Hematopoietic multipotent progenitor cell treated with erythropoietin and hydrocortisone succinate and interleukin-3 and kit ligand, for 4 days (in vitro differentiated cells): Measurements from ENCODE around the gene AK6.
"Not testable (repeated sequence)": the region's sequence is repeated elsewhere in the genome, so short reads cannot be mapped to it uniquely, and the experiment has no call there.

Experiments used
- DNase-seq: peaks from one replicate; pipeline ENCODE4 v3.0.0-alpha.2; 2015

Gene AK6

DNA sequence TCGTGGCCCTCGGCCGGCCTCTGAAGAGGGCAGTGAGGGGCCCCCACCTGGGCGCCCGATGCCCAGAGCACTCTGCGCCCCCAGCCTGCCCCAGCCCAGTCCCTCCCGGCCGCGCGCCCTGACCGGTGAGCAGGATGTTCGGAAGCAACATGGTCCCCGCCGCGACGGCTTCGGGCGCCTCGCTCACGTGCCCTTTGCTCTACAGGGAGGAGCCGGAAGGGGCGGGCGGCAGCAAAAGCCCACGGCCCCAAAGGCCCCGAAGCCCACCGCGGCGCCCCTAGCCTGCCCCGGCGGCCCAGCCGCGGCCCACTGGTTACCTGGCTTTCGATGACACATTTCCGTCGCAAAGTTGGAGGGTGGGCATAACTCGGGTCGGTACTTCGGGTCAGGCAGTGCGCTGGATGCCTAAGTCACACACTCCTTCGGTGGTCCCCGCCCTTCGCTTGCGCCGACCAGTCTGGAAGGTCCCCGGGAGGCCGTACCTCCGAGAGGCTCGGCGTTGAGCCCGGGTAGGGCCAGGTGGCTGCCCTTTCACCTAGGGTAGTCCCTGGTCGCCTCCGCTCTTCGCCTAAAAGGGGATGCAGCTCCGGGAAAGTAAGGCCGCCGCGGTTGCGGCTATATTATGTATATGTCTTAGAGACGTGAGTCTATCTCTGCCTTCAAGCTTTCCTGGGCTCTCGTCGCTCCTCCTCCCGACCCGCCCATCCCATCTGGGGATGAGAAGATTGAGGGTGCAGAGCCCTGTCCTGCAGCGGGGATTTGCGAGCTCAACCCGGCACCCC is at the start of gene AK6, which contains the start of the genes RAD17 and TAF9:
AK6 (minus strand) TSS at position 181 of the 782 bp plus-strand sequence; CDS start at position 151, 30 bp downstream.
RAD17 (plus strand) TSS at position 479 of the 782 bp plus-strand sequence. CDS start 2,391 bp downstream, outside the sequence.
TAF9 (minus strand) TSS at position 181 of the 782 bp plus-strand sequence. CDS start 3,783 bp downstream, outside the sequence.
- DNase-seq: peak; percentile 96

DNA sequence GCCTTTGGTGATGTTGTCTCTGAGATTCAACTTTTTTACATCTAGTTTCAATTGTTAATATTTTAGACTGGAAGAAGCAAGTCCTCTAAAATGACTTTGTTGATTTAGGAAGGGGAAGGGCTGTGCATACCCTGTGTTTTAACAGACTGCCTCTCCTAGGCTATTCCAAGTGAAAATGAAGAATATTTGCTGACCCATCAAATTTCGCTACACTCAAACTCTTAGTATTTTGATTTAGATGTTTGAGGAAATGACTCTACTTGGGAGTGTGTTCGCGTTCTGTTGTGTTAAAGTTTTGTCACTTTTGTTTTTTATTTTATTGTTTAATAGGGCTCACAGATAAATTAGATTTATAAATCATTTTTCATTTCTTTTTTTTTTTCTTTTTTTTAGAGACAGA is 49.2 kb upstream of the AK6 start:
- DNase-seq: no peak

DNA sequence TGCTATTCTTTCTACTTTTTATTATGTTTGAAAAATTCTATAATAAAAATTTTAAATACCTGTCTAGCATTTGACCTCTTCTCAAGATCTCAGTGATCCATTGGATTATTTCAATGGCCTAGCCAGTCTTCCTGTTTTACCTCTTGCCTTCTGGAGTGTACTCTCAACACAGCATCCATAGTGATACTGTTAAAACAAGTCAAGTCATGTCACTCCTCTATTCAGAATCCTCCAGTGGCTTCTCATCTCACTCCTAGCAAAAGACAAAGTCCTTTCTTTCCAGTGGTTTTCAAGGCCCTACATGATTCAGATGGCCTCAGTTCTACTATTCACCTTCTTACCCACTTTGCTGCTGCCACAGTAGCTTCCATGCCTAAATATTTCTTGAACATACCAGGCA is 47.4 kb upstream of the AK6 start:
- DNase-seq: no peak

DNA sequence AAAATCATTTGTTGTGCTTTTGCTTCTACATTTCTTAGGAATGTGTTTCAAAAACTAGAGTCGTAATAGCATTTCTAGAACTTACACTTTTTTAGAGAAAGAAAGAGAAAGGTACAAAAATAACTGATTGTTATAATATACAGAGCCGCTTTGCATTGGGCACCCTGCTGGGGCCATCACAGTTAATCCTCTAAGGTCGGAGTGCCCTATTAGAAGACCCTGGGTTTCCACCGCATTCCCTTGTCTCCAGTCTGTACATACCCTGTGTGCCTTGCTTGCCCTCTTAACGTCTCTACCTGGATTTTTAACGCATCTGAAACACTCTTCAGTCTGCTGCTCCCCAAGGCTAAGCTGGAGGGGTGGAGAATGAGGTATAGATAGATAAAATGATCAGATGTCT is 46.9 kb upstream of the AK6 start:
- DNase-seq: no peak

DNA sequence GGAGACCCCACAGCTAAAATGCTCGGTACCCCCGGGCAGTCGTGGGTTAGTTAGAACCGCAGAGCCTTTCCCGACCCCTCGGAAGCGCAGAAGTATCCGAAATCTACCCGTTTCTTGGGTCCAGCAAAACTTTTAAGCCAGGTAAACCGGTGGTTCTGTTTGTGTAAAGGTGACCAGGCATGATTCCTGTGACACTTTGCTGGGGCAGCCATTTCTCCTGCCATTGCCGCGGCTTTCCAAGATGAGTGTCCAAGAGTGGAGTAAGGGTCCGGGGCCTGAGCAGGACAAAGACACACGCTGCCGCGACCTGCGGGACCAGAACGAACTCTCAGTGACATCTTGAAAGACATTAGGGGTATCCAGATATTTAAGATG is 46.3 kb upstream of the AK6 start:
- no peak for DNase-seq

DNA sequence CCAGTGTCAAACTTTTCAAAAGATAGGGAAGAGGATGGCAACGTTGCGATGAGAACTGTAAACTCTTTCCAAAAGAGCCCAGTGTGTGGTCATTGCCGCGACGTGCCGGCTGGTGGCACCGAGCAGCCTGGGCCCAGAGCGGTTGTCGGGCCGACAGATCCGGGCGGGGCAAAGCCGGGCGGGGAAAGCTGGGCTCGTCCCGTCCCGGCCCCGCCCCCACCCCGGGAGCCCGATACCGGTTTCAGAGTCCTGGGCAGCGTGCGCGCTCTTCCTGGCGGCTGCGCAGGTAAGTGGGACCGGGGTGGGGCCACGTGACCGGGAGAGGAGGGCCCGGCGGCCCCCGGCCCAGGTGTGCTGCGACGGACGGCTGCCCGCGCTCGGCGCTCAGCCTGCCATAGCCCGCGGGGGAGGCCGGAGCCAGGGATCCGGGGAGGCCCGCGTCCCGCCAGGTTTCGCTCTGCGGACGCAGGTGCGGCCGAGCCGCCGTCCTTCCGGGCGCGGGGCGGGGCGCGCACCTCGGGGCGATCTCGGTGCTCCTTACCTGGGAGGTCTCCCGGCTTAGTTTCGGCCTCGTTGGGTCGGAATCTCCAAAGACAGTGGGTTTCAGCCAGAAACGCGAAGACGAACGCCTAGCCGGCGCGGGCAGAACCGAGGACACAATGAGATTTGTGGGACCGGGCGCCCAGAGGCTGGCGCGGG is 45.7 kb upstream of the AK6 start, which contains the start of gene MARVELD2:
MARVELD2 (plus strand) TSS at position 232 of the 699 bp plus-strand sequence. CDS start 4,270 bp downstream, outside the sequence.
- DNase-seq: peak; percentile 83

DNA sequence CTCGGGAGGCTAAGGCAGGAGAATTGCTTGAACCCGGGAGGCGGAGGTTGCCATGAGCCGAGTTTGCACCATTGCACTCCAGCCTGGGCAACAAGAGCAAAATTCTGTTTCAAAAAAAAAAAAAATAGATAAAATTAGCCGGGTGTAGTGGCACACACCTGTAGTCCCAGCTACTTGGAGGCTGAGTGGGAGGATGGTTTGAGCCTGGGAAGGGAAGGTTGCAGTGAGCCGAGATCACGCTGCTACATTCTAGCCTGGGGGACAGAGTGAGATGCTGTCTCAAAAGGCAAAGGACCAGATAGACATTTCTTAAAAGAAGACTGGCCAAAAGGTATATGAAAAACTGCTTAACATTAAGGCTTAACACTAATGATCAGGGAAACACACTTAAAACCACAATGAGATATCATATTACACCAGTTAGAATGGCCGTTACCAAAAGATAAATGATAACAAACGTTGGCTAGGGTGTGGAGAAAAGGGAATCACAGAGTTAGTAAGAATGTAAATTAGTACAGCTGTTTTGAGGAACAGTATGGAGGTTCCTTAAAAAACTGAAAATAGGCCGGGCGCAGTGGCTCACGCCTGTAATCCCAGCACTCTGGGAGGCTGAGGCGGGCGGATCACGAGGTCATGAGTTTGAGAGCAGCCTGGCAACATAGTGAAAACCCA is 35.5 kb upstream of the AK6 start:
- DNase-seq: peak; percentile 89

DNA sequence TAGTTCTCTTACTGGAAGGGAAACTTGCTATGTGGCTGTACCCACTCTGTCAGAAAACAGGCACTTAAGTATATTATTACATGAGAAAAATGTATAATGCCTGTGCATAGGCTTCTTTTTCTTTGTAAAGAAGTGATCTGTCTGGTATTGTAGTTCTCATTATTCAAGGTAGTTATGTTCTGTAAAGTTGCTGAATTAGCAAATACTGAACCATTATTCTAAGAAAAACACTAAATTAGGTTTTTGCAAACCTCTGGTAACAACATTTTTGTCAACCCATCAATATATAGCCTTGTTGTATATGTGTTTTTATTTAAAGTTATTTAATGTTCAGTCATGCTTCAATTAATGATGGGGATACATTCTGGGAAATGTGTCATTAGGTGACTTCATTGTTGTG is 9.1 kb upstream of the AK6 start:
- no peak for DNase-seq

DNA sequence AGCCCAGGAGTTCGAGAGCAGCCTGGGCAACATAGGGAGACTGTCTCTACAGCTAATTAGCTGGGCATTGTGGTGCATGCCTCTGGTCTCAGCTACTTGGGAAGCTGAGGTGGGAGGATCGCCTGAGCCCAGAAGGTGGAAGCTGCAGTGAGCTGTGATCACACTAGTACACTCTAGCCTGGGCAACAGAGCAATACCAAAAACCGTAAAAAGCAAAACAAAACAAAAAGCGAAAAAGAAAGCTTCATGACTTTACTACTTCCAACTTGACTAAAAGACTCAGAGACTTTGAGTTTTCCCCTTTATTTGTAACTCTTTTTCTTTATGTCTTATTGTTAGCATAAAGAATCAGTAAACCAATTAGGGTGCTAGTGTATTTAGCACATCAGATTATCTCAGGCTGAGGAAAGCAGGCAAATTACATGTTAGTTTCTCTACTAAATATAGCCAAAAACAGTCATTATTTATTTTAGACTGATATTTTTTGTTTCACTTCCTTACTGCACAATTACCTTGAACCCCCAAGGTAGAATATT is 5.7 kb upstream of the AK6 start:
- no peak for DNase-seq

DNA sequence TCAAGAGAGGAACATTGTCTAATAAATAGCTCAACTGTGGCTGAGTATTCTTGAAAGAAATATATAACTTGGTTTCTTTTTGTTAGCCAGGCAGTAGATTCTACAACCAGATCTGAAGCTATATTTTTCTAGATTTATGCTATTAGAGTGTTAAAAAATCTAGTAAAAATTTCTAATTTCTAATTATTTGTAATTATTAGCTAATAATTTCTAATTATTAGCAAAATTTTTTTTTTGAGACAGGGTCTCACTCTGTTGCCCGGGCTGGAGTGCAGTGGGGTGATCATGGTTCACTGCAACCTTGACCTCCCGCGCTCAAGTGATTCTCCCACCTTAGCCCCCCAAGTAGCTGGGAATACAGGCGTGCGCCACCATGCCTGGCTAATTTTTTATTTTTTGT is 3.1 kb upstream of the AK6 start:
- DNase-seq: no peak

DNA sequence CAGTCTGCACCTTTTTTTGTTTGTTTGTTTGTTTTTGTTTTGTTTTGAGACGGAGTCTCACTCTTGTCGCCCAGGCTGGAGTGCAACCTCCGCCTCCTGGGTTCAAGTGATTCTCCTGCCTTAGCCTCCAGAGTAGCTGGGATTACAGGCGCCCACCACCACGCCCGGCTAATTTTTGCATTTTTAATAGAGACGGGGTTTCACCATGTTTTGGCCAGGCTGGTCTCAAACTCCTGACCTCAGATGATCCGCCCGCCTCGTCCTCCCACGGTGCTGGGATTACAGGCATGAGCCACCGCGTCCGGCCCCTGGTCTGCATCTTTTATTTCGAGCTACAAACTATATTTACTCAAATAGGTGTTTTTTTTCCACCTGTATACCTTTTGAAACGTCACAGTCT is 1.0 kb upstream of the AK6 start:
- DNase-seq: not testable (repeated sequence)

DNA sequence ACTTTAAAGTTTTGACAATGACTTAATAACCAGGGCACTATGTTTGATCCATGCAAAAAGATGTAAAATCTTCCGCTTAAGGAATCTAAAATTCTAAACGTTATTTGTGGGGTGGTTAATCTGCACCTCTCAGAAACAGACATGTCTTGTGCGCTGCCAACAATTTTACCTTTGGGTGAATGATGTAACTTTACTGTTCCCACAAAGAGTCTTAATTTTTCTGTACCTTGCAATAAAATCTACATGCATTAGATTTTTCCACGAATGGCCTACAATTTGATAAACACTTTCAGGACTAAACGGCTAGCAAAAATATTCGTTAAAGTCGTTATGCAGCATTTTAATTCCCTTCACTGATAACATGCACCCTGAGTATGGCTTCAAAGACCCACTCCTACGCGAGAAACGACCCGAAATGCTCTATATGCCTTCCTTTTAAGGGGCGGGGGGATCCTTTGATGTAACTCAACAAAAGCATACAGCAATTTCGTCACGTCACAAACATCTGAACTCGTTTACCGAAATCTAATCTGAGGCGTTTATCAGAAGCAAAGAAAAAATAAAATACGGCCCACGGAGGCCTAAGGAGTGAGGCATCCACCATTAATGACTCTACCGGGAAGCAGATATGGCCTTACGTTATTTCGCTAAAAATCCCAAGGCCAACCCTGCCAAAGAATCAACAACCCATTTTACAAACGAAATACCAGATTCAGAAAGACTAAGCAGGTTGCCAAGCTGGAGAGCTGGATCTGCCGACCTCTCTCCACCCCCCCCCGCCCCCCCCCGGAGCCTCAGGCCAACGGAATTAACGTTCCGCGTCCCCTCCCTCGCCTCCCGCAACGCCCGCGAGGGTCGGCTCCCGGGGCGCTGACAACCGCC is 621 bp downstream of the AK6 start:
- DNase-seq: peak; percentile 66

DNA sequence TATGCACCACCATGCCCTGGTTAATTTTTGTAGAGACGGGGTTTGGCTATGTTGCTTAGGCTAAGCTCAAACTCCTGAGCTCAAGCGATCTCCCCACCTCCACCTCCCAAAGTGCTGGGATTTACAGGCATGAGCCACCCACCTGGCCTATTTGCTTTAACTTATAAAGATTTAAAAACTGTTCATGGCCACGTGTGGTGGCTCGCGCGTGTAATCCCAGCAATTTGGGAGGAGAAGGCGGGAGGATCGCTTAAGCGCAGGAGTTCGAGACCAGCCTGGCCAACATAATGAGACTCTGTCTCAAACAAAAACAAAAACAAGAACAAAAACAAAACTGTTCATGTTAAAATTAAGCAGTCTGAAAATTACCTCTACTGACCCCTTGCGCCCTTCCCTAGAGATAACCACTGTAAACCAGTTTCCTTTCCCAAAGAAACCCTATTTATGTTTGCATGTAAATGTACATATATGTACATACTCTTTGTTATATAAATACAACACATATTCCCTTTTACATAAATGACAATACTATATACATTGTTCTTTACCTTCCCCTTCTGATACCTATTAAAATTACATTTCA is 1.5 kb downstream of the AK6 start:
- DNase-seq: peak; percentile 45

DNA sequence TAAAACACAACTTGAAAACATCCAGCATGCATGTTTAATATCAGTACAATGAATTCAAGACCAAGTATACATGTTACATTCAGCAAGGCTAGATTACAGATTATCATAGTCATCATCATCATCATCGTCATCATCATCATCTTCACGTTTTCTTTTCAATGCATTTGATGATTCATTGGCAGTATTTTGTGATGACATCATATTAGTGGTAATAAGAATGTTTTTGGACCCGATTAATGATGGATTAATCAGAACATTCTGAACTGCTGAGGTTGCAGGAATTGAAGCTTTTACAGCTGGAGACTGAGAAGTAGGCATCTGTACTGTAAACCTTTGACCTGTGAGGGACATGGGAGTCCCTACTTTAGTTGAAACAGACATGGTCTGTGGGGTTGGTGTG is 4.5 kb downstream of the AK6 start:
- no peak for DNase-seq

DNA sequence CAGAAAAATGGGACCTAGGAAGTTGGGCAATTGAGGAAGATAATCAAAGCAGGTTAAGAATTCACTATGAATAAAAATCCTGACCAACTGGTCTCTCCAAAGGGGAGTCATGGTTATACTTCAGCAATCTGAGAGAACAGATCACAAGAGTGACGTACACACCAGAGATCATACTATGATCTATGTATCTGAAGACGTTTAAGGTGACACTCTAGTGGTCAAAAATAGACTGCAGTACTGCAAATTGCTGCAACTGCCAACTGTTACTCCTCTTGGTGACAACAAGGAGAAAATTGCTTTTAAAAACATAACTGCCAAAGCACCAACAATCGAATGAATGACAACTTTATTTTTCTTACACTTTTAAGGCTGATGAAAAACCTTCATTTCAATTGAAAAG is 4.9 kb downstream of the AK6 start:
- peak; percentile 75 for DNase-seq

DNA sequence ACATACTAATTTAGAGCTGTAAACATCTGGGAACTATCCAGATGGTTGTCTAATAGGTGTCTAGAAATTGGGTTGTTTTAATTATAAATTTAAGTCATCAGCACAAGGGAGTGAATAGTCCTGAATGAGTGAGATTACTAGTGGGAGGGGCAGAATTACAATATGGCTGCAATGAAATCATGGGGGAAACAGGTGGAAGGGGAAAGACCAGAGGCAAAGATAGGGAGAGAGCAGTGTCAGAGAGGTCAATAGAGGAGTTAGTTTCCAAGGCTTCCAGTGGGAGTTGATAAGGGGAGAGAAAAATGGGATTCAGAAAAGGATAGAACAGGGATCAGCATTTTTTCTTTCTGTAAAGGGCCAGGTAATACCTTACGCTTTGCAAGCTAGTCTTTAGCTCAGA is 8.9 kb downstream of the AK6 start:
- DNase-seq: no peak

DNA sequence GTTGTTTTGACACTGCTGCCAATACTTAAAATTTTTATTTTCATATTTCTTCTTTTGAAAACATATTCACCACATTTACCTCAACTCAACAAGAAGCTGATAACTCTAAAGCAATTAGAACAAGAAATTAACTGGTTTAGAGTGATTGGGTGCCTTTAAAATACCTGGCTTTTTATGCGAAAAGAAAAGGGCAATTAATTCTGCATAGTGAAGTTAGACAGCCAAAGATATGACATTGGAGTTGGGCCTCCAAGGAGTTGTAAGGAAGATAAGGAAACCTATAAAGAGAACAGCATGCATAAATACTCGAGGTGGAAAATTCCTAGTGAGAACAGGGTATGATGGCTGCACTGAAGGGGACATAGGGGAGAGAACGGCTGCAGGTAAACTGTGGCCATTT is 9.6 kb downstream of the AK6 start:
- no peak for DNase-seq

DNA sequence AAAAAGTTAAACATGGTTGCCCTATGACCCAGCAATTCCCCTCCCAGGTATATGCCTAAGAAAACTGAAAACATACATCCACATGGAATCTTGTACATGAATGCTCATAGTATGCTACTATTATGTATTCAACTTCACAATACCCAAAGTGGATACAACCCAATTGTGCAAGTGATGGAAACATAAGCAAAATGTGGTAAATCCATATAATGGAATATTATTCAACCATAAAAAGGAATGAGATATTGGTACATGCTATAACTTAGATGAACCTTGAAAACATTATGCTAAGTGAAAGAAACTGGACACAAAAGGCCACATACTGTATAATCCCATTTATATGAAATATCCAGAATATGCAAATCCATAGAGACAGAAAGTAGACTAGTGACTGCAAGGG is 18.7 kb downstream of the AK6 start:
- no peak for DNase-seq

DNA sequence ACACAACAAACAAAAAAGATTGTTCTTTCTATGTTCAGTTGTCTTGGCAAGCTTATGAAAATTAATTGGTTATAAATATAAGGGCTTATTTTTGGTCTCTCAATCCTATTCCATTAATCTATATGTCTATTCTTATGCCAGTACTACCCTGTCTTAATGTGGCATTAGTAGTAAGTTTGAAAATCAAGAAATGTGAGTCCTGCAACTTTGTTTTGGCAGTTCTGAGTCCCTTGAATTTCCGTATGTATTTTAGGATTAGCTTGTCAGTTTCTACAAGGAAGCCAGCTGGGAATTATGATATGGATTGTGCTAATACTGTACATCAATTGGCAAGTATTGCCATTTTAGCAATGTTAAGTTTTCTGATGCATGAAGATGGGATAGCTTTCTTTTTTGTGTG is 26.2 kb downstream of the AK6 start:
- no peak for DNase-seq

DNA sequence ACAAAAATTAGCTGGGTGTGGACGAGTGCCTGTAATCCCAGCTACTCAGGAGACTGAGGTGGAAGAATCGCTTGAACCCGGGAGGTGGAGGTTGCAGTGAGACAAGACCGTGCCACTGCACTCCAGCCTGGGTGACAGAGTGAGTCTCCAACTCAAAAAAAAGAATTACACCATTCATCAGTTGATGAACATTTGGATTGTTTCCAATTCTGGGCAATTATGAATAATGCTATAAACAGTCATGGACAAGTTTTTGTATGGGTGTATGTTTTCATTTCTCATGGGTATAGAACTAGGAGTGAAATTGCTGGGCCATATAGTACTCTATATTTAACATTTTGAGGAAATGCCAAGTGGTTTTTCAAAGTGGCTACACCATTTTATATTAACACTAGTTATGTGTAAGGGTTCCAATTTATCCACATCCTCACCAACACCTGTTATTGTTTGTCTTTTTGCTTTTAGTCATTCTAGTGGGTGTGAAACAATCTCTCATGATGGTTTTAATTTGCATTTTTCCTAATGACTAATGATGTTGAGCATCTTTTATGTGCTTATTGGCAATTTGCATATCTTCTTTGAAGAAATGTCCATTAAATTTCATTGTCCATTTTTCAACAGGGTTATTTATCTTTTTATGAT is 27.7 kb downstream of the AK6 start:
- DNase-seq: no peak

DNA sequence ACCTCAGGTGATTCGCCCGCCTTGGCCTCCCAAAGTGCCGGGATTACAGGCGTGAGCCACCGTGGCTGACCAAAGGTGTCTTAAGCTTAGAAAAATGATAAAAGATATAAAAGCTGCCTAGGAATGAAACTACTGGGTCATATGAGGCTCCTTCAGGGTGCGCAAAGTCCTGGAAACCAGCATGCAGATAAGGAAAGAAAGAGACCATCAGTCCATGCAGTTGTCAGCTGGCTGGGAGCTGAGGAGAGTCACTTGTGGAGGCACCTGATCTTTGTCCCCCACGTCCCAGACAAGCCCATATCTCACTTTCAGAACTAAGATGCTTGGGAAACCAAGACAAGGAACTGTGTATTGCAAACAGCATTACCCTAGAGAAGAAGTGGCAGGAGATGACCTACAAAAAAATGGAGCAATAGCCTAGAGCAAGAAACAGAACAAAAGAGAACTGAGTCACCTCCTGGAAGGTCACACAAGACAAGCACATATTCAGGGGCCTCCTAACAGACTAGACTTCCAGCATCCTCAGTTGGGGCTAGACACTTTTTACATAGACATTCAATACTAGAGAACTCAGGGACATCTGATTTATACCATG is 33.9 kb downstream of the AK6 start:
- DNase-seq: no peak
